Ishikawa (cell line): ENCODE measurements around the gene EMX1.

Experiments used
- CEBPB ChIP-seq: IDR thresholded peaks from 2 replicates; pipeline ENCODE4 v1.6.1; 2012
- CREB1 ChIP-seq: IDR thresholded peaks from 2 replicates; pipeline ENCODE4 v1.6.1; 2012; ENCODE audit warnings: low read depth
- EGR1 ChIP-seq: IDR thresholded peaks from 2 replicates; pipeline ENCODE4 v1.6.1; 2012
- EP300 ChIP-seq: IDR thresholded peaks from 2 replicates; pipeline ENCODE4 v1.6.1; 2012; ENCODE audit warnings: borderline replicate concordance
- FOXM1 ChIP-seq: IDR thresholded peaks from 2 replicates; pipeline ENCODE4 v1.6.1; 2012; ENCODE audit warnings: low read depth, borderline replicate concordance
- NFIC ChIP-seq: IDR thresholded peaks from 2 replicates; pipeline ENCODE4 v1.6.1; 2012
- RAD21 ChIP-seq: IDR thresholded peaks from 2 replicates; pipeline ENCODE4 v1.6.1; 2012; ENCODE audit warnings: low read depth
- TAF1 ChIP-seq: IDR thresholded peaks from 2 replicates; pipeline ENCODE4 v1.6.1; 2012; ENCODE audit warnings: low read depth, mild to moderate bottlenecking
- TCF12 ChIP-seq: IDR thresholded peaks from 2 replicates; pipeline ENCODE4 v1.6.1; 2012; ENCODE audit warnings: low read depth
- TEAD4 ChIP-seq: IDR thresholded peaks from 2 replicates; pipeline ENCODE4 v1.6.1; 2012
- YY1 ChIP-seq: IDR thresholded peaks from 2 replicates; pipeline ENCODE4 v1.6.1; 2012; ENCODE audit warnings: low read depth
- ZBTB7A ChIP-seq: IDR thresholded peaks from 2 replicates; pipeline ENCODE4 v1.6.1; 2012; ENCODE audit warnings: low read depth
- TF ChIP-seq, protein P1 (sequence below): IDR thresholded peaks from 2 replicates; pipeline ENCODE4 v1.6.1; 2012; ENCODE audit warnings: low read depth, mild to moderate bottlenecking
- TF ChIP-seq, protein P2 (sequence below): IDR thresholded peaks from 2 replicates; pipeline ENCODE4 v1.6.1; 2012
- TF ChIP-seq, protein P3 (sequence below): IDR thresholded peaks from 2 replicates; pipeline ENCODE4 v1.6.1; 2012

Gene EMX1

DNA sequence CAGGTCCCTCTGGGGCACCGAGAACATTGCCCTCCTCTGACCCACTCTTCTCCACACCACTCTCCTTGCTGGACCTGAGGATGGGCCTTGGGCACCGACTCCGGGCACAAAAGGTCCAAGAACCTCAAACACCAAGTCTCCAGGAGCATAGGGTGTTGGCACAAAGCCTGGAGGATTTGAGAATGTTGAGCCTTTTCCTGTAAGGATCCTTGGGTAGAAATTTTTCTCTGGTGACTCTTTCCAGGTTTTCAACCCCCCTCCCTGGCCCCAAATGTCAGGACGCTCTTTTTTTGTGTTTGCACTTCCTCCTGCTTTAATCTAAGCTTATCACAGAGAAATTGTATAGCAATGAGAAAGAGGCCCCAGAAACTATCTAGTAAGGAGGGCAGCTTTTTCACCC lies 20.9 kb upstream of the EMX1 start:
- TF ChIP-seq EGR1 (no peak), NFIC (no peak), RAD21 (no peak), TCF12 (no peak), ZBTB7A (no peak), EP300 (no peak), CEBPB (no peak), TEAD4 (no peak), YY1 (no peak), CREB1 (no peak)
- TF ChIP-seq, protein P1, sequence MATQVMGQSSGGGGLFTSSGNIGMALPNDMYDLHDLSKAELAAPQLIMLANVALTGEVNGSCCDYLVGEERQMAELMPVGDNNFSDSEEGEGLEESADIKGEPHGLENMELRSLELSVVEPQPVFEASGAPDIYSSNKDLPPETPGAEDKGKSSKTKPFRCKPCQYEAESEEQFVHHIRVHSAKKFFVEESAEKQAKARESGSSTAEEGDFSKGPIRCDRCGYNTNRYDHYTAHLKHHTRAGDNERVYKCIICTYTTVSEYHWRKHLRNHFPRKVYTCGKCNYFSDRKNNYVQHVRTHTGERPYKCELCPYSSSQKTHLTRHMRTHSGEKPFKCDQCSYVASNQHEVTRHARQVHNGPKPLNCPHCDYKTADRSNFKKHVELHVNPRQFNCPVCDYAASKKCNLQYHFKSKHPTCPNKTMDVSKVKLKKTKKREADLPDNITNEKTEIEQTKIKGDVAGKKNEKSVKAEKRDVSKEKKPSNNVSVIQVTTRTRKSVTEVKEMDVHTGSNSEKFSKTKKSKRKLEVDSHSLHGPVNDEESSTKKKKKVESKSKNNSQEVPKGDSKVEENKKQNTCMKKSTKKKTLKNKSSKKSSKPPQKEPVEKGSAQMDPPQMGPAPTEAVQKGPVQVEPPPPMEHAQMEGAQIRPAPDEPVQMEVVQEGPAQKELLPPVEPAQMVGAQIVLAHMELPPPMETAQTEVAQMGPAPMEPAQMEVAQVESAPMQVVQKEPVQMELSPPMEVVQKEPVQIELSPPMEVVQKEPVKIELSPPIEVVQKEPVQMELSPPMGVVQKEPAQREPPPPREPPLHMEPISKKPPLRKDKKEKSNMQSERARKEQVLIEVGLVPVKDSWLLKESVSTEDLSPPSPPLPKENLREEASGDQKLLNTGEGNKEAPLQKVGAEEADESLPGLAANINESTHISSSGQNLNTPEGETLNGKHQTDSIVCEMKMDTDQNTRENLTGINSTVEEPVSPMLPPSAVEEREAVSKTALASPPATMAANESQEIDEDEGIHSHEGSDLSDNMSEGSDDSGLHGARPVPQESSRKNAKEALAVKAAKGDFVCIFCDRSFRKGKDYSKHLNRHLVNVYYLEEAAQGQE = no peak
- TF ChIP-seq, protein P2, sequence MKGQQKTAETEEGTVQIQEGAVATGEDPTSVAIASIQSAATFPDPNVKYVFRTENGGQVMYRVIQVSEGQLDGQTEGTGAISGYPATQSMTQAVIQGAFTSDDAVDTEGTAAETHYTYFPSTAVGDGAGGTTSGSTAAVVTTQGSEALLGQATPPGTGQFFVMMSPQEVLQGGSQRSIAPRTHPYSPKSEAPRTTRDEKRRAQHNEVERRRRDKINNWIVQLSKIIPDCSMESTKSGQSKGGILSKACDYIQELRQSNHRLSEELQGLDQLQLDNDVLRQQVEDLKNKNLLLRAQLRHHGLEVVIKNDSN = no peak
- TF ChIP-seq, protein P3, sequence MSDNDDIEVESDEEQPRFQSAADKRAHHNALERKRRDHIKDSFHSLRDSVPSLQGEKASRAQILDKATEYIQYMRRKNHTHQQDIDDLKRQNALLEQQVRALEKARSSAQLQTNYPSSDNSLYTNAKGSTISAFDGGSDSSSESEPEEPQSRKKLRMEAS = no peak

DNA sequence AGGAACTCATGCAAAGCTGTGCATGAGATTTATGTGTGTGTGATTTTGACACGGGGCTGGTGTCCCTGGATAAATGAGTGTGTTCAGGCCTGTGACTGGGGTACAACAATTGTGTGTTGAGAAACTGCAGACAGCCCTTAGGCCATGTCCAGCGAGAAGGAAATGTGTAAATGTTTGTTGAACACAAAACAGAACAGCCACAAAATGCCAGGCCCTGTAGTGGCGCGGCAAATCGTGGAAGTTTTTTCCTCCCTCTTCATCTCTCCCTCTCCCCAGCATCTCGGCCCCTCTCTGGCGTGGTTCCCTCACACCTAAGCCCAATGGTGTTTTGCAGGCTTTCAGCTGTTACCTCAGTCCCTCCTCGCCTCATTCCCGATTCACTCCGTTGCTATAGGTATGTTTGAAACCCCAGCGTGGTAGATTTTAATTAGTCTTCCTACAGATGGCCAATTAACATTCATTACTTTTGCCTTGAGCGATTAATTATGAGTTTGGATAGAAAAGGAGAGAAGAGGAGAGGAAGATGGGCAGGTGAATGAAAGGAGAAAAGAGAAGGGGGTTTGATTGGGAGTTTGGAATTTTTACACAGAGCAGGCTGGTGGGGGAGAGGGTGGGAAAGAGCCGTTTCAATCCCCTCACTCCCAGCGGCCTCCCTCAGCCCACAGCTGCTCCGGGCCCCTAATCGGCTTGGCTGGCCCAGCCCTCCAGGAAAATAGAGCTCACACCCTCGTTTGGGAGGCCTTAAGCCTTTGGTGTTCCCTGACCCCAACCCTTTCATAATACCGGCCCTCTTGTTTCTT lies 19.3 kb upstream of the EMX1 start:
- no peak for TF ChIP-seq NFIC
- TF ChIP-seq EGR1 = no peak
- no peak for TF ChIP-seq TEAD4
- TF ChIP-seq EP300 = no peak
- TF ChIP-seq YY1 = no peak
- TF ChIP-seq, protein P1 = no peak
- TF ChIP-seq FOXM1 = no peak
- TF ChIP-seq, protein P2 = no peak
- no peak for TF ChIP-seq TAF1
- no peak for TF ChIP-seq CEBPB
- TF ChIP-seq CREB1 = no peak
- no peak for TF ChIP-seq RAD21
- no peak for TF ChIP-seq TCF12
- TF ChIP-seq, protein P3 = no peak

DNA sequence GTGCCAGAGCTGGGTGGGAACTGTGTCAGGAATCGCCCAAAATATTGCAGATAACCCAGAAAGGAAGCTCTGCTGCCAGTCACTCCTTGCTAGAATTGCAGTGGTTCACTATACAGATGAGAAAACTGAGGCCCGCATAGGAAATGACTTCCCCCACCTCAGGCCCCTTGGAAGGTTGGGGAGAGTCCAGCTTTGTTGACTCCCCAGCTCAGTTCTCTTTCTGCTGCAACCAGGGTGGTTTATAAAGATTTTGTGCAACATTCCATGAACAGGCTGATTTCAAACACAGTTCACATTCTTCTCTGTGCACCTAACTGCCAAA lies 18.8 kb upstream of the EMX1 start:
- TF ChIP-seq, protein P2 = no peak
- TF ChIP-seq TEAD4 = no peak
- no peak for TF ChIP-seq EP300
- TF ChIP-seq ZBTB7A = no peak

DNA sequence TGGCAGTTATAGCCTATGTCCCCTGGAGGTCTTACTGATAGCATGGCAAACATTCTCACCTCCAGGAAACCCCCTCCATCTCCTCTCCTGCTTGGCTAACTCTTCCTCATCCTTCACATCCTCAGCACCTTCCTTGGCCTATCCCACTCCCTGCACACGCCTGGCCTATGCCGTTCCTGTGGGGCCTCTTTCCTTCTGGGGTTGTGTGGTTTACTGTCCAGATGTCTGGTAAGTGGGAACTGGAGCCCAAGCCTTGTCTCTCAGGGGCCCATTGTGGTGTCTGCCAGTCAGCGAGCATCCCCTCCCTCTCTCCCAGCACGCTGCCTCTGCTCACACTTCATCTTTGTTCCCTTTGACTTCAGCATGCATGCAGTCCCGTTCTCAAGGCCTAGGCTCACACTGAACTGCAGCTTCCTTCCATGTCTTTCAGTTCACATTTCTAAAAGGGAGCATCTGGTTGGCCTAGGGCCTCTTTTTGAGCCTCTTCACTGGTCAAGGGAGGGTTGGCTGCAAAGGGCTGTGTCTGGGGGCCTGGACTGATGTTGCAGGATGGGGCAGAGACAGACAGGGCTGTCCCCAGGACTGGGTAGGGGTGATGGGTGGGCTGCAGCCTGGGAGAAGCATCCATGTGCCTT lies 17.0 kb upstream of the EMX1 start:
- TF ChIP-seq, protein P3 = no peak
- no peak for TF ChIP-seq EGR1
- TF ChIP-seq RAD21 = no peak
- no peak for TF ChIP-seq TEAD4
- TF ChIP-seq FOXM1 = no peak
- TF ChIP-seq, protein P1 = no peak
- no peak for TF ChIP-seq CREB1
- no peak for TF ChIP-seq CEBPB
- TF ChIP-seq, protein P2 = no peak
- TF ChIP-seq TAF1 = no peak
- no peak for TF ChIP-seq EP300
